Cerebellar nuclear complex (tissue), 1 donor: Measurements from ENCODE around the gene PTPN1.
"Not testable (repeated sequence)": the region's sequence is repeated elsewhere in the genome, so short reads cannot be mapped to it uniquely, and the experiment has no call there.

Experiments used
- DNase-seq, 2 experiments: peaks; one replicate each; lab custom pipeline; 2025; lab: John Stamatoyannopoulos, UW

The PTPN1 gene

GRCh38 chr20:50557549-50558134, 47.5 kb downstream of the PTPN1 start:
- no peak for DNase-seq

GRCh38 chr20:50558483-50558925, 48.3 kb downstream of the PTPN1 start:
- DNase-seq = no peak

GRCh38 chr20:50559149-50559548, 49.0 kb downstream of the PTPN1 start:
- no peak for DNase-seq

DNA sequence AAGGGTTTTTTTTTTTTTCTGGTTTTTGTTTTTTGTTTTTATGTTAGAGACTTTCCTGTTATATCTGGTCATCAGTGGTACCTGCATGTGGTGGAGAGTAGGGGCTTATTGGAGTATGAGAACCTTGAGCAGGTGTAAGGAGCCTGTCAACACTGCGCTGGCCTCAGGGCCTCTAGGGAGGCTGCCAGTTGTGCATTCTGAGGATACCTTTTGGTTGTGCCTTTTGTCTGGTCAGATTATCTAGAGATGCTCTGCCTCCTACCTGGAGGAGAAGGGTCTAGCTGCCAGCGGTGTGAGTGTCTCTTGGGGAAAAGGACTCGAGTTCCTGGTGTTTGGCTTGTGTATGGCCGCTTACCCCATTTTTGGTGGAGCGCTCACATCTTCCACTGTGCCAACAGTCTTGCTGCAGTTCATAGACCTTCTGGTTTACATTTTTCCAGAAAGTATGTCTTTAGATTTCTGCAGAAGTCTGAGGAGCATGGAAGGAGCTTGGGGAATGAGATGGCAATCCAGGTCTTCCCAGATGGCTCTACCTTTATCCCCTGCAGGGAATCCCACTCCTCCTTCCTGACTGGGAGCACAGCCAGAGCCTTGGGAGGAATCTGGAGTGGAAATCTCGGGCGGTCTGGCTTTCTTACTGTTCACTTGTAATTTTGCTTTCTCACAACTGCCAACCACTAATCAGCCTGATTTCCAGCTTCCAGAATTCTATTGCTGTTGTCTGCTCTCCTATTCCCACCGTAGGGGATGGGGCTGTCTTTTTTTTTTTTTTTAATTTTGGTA, 49.9 kb downstream of the PTPN1 start:
- no peak for DNase-seq

DNA sequence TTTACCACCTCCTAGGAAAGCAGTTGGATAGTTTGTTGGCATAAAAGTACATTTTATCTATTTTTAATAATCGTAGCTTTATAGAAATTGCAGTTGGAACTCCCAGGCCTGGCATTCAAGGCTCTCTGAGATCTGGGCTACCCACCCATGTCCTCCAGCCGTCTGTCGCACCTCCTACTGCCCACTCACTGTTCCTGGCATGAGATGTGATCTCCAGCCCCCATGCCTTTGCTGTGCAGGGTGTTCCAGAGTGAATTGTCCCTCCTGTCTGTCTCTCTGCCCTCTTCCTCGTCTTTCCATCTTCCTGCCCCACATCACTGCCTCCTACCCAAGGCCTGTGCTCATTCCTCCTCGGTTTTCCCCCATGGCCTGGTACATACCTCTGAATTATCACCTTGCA, 50.7 kb downstream of the PTPN1 start:
- DNase-seq = no peak

DNA sequence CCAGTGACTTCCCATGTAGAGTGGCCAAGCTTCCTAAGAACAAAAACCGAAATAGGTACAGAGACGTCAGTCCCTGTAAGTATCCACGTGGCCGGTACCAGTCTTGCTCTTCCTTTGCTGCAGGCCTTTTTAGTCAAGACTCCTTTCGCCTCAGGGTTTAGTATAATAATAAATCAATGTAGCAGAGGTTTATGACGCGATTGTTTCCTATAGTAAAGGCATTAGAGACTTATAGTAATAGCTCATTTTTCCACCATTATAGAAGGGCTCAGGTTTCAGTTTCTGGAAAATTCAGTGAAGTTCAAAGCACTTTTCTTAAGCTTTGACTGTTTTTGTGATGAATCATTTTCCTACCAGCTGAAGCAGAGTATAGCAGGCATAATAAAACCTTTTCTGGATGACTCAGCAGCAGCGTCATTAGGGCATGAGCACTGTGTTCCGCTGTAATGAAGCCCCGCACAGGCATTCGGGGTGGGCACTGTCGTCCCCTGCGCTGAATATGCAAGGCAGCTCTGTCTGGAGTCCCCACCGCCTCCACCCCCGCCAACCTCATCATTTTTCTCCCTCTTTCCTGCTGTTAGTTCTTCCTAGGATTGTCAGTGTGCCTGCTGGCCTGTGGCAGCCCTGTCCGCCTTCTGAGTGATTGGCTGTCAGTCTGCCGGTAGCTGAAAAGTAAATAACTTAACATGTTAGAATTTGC, 51.3 kb downstream of the PTPN1 start:
- no peak for DNase-seq

DNA sequence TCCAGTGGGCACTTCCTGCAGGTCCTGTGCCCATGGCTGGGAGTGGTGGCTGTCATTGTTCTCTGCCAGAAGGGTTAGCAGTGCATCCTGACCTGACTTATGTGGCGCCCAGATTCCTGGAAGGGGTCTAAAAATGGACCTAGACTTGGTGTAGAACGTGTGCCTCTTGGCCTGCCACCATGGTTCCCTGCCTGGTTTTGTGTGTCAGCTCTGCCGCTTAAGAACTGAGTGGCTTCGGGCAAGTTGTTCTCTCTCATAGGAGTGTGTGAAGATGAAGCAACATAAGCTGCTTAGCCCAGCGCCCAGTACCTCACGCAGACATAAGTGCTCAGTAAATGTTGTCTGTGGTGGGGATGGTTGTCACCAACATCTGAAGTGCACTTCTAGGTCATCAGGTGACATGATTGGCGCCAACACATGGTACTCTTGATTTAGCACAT, 52.1 kb downstream of the PTPN1 start:
- DNase-seq = no peak

- DNase-seq = no peak
Observed at GRCh38 chr20:50563133-50563944, 53.2 kb downstream of the PTPN1 start.

GRCh38 chr20:50565383-50565782, 55.2 kb downstream of the PTPN1 start:
- no peak for DNase-seq

DNA sequence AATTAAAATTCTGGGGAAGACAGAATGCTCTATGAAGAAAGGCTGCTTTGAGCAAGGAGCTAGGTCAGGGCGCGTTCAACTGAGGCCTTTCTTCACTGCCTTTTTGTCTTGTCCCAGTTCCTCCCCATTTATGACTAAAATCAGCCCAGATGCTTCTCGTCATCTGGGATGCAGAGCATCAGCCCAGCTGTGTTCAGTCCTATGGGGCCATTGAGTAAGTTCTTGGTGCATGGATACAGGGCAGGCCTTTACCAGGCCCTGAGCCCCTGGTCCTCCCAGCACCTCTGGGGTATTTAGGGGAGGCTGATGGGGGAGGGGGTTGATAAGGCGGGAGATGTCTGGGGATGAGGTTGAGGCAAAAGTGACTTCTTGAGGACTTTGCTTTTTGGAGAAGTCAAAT, 55.7 kb downstream of the PTPN1 start:
- no peak for DNase-seq

GRCh38 chr20:50567860-50568548, 57.8 kb downstream of the PTPN1 start:
- no peak for DNase-seq

- DNase-seq = no peak
Observed at GRCh38 chr20:50568549-50568942, 58.4 kb downstream of the PTPN1 start.

GRCh38 chr20:50569487-50569863, 59.3 kb downstream of the PTPN1 start:
- DNase-seq = not testable (repeated sequence)

GRCh38 chr20:50569864-50570836, 60.0 kb downstream of the PTPN1 start:
- no peak for DNase-seq

DNA sequence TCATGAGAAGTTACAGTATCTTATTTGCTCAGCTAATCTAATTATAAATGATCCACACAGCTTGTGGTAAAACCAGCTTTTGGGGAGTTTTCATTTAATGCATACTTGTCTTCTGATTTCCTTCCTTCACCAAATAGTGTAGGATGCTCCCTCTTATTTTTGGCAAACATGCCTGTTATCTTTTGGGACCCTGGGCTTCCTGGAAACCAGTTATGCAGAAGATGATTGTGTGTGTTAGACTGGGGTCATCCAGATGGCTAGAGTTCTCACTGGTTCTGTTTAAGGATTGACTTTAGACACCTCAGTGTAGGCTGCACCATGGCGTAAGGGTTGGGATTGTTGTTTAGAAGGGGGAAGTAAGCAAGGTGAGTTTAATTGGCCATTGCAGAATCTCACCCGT, 61.3 kb downstream of the PTPN1 start:
- no peak for DNase-seq

GRCh38 chr20:50572938-50573777, 63.0 kb downstream of the PTPN1 start:
- no peak for DNase-seq

GRCh38 chr20:50574108-50574507, 63.9 kb downstream of the PTPN1 start:
- no peak for DNase-seq

GRCh38 chr20:50574586-50574985, 64.4 kb downstream of the PTPN1 start:
- DNase-seq = no peak
